Transverse colon (tissue), 4 donors: Measurements from ENCODE around the gene DEFB116. TPM values are rescaled to one million over a fixed set of nuclear protein-coding genes. Genes with fewer than 3 reads are reported as not detected.

Experiments
- DNase-seq: peaks from one replicate; pipeline ENCODE4 v3.0.0-alpha.2; 2019
- H3K27ac ChIP-seq, 4 donors: fragments of 200-600 bp; sonication (generic); 2 replicates each; pipeline ENCODE4 v1.5.1; 2016 to 2018; ENCODE audit warnings: inconsistent platforms in 4 of 4
- H3K27me3 ChIP-seq: fragments of 200-600 bp; sonication (generic); 2 replicates; pipeline ENCODE4 v1.5.1; 2017; ENCODE audit warnings: inconsistent platforms
- H3K36me3 ChIP-seq, 4 donors: fragments of 200-600 bp; sonication (generic); 2 replicates each; pipeline ENCODE4 v1.5.1; 2017 to 2019; ENCODE audit warnings: inconsistent platforms in 4 of 4
- H3K4me1 ChIP-seq, 4 donors: fragments of 200-600 bp; sonication (generic); 2 replicates each; pipeline ENCODE4 v1.5.1; 2017 to 2020; ENCODE audit warnings: inconsistent platforms in 4 of 4
- H3K4me3 ChIP-seq, 4 donors: fragments of 200-600 bp; sonication (generic); 1 replicate in 1 of 4; 2 replicates in 3 of 4; pipeline versions ENCODE4 v1.5.1 to v1.6.1; 2017 to 2019; ENCODE audit warnings: inconsistent platforms in 4 of 4
- H3K9me3 ChIP-seq, 2 donors: fragments of 200-600 bp; sonication (generic); 2 replicates each; pipeline ENCODE4 v1.5.1; 2017 to 2019; ENCODE audit warnings: inconsistent platforms in 2 of 2
- EP300 ChIP-seq: sonication (generic); formaldehyde crosslinking; IDR thresholded peaks from one replicate; pipeline ENCODE4 v1.6.1; 2017; ENCODE audit warnings: antibody characterized with exemption, low read depth
- POLR2A ChIP-seq: fragments of 450-650 bp; IDR thresholded peaks from one replicate; pipeline ENCODE4 v1.6.1; 2016; ENCODE audit warnings: antibody characterized with exemption, mild to moderate bottlenecking, moderate library complexity
- POLR2AphosphoS5 ChIP-seq, 3 donors: sonication (generic); formaldehyde crosslinking; IDR thresholded peaks; one replicate each; pipeline ENCODE4 v1.6.1; 2016; ENCODE audit warnings: antibody characterized with exemption in 3 of 3
- WGBS, 2 donors: methylation state at CpG; one replicate each; pipeline ENCODE4 v1.1.5; 2018; ENCODE audit warnings: low coverage in 1 of 2; 5-methylcytosine and 5-hydroxymethylcytosine counted together
- in situ Hi-C, 4 donors: fragments of 200-750 bp; cut with MboI; loops; one replicate each; pipeline versions ENCODE4 v1.15.0 to v1.15.1; 2017; ENCODE audit warnings: low sequenced_read_pairs in 3 of 4, low pct_ligation_motif_present in 1 of 4, low pct_unique_long_range_greater_than_20kb in 1 of 4
- intact Hi-C: fragments of 100-400 bp; cut with DNase I; formaldehyde crosslinking; loops from one replicate; pipeline ENCODE4 v1.15.1; 2023; ENCODE audit warnings: low total_unique reads
- total RNA-seq, 4 donors: library from RNA; depleted of rRNA; stranded (reverse); fragments of >200 nt; gene quantifications; one replicate each; pipeline ENCODE4 v1.1.0, GENCODE V29; 2016
- TF ChIP-seq, protein P1 (sequence below), 5 experiments: fragments of 200-600 bp in 3 of 5; fragments of 450-650 bp in 2 of 5; sonication (generic) in 3 of 5; IDR thresholded peaks; 1 replicate in 2 of 5; 2 replicates in 3 of 5; pipeline ENCODE4 v1.5.1; 2016 to 2017; ENCODE audit warnings: antibody characterized with exemption in 5 of 5, inconsistent platforms in 3 of 5, mild to moderate bottlenecking in 2 of 5, moderate library complexity in 1 of 5

The DEFB116 gene, protein sequence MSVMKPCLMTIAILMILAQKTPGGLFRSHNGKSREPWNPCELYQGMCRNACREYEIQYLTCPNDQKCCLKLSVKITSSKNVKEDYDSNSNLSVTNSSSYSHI
- not detected for total RNA-seq

DNA sequence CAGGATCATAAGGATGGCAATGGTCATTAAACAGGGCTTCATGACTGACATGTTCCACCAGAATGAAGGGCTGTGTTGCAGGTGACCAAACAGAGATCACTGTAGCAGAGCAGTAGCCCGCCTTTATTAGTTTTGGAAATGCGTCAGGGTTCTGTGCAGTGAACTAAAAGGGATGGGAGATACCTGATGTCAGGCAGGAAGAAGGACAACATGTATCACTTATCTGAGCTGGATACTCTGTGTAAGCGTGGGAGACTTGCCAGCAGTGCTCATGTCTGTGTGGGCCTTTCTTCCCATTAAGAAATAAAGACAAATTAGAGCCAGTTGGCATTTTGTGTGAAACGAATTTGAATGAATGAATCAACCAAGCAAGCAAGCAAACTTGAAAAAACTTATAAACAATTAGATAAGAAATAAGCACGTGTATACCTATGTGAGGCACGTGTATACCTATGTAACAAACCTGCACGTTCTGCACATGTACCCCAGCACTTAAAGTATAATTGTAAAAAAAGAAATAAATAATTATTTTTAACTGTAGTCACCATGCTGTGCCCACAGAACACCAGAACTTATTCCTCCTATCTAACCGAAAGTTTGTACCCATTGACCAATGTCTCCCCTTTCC lies at the start of gene DEFB116:
Gene DEFB116, minus strand, starts transcription at position 51 of the 628 bp plus-strand sequence. Its CDS starts 0 bp downstream, at position 51.
- no peak for DNase-seq
- H3K36me3 ChIP-seq = no peaks in the 10 kb centered on the region
- no peak within 1 kb of the TSS for H3K27ac ChIP-seq
- no peak for TF ChIP-seq EP300
- no peak for TF ChIP-seq POLR2AphosphoS5 (IDR thresholded peaks at IDR 0.05)
- TF ChIP-seq, protein P1, sequence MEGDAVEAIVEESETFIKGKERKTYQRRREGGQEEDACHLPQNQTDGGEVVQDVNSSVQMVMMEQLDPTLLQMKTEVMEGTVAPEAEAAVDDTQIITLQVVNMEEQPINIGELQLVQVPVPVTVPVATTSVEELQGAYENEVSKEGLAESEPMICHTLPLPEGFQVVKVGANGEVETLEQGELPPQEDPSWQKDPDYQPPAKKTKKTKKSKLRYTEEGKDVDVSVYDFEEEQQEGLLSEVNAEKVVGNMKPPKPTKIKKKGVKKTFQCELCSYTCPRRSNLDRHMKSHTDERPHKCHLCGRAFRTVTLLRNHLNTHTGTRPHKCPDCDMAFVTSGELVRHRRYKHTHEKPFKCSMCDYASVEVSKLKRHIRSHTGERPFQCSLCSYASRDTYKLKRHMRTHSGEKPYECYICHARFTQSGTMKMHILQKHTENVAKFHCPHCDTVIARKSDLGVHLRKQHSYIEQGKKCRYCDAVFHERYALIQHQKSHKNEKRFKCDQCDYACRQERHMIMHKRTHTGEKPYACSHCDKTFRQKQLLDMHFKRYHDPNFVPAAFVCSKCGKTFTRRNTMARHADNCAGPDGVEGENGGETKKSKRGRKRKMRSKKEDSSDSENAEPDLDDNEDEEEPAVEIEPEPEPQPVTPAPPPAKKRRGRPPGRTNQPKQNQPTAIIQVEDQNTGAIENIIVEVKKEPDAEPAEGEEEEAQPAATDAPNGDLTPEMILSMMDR (IDR thresholded peaks at IDR 0.05) = no peak
- TF ChIP-seq POLR2A = no peak
- H3K4me3 ChIP-seq = no peak within 1 kb of the TSS
- 35 to 51% methylated on average over 6 to 8 of the region's 8 CpGs for WGBS, 2 donors
- intact Hi-C loops (no loop called here), in situ Hi-C loops (loop anchor here in 1 of 4 donors (25.0 kb wide), 1 partner anchor 104 kb away; the partner anchor contains the start of gene DEFB121)
- H3K4me1 ChIP-seq = no peaks in the 10 kb centered on the region
- H3K27me3 ChIP-seq = no peaks in the 10 kb centered on the region
- no peaks in the 10 kb centered on the region for H3K9me3 ChIP-seq

DNA sequence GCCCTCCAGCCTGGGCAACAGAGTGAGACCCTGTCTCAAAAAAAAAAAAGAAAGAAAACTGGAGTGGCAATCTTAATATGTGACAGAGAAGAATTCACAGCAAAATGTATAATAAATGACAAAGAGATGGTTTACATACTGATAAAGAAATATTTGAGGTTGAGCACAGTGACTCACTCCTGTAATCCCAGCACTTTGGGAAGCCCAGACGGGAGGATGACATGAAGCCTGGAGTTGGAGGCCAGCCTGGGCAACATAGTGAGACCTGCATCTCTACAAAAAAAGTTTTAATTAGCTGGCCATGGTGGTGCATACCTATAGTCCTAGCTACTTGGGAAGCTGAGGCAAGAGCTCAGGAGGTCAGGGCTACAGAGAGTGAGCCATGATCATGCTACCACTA lies 47.6 kb upstream of the DEFB116 start:
- 50 to 52% methylated on average over 1 of the region's 1 CpG for WGBS, 2 donors
- Histone ChIP-seq H3K4me1 (no peaks in the 10 kb centered on the region), H3K27me3 (no peaks in the 10 kb centered on the region), H3K4me3 (no peak overlapping the region), H3K27ac (no peak overlapping the region), H3K36me3 (no peaks in the 10 kb centered on the region), H3K9me3 (no peaks in the 10 kb centered on the region)
- TF ChIP-seq POLR2A = no peak
- TF ChIP-seq EP300 = no peak
- TF ChIP-seq, protein P1 (IDR thresholded peaks at IDR 0.05) = no peak
- TF ChIP-seq POLR2AphosphoS5 (IDR thresholded peaks at IDR 0.05) = no peak
- intact Hi-C loops (no loop called here), in situ Hi-C loops (no loop called here)
- no peak for DNase-seq

DNA sequence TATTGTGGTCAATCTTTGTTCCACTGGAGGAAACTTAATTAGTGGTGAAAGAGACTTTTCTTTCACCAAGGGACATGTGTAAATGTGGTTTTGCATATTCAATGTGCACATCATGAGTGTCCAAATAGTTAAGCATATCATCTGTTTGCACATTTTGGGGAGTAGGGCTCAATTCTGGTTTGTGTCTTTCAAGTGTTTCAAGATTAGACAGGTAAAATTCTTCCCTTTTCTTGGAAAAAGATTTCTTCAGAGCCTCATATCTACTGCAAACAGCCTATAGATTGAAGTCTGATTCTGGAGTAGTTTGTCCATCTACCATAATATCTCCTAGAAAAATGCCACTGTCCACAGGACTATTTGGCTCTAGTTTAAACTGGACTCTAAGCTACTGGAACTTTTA lies 33.1 kb upstream of the DEFB116 start:
- TF ChIP-seq POLR2AphosphoS5 (IDR thresholded peaks at IDR 0.05) = no peak
- TF ChIP-seq, protein P1 (IDR thresholded peaks at IDR 0.05) = no peak
- no peak for TF ChIP-seq EP300
- no peak for TF ChIP-seq POLR2A
- Histone ChIP-seq H3K4me3 (no peak overlapping the region), H3K27ac (no peak overlapping the region), H3K36me3 (no peaks in the 10 kb centered on the region), H3K4me1 (no peaks in the 10 kb centered on the region), H3K27me3 (no peaks in the 10 kb centered on the region), H3K9me3 (no peaks in the 10 kb centered on the region)
- in situ Hi-C loops (no loop called here), intact Hi-C loops (no loop called here)
- DNase-seq = no peak

DNA sequence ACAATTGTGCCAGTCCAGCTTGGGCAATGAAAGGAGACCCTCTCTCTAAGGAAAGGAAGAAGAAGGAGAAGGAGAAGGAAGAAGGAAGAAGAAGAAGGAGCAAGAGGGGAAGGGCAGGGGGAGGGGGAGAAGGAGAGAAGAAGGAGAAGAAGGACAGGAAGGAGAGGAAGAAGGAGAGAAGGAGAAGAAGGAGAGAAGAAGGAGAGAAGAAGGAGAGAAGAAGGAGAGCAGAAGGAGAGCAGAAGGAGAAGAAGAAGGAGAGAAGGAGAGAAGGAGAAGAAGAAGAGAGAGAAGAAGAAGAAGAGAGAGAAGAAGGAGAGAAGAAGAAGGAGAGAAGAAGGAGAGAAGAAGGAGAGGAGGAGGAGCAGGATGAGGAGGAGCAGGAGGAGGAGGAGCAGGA lies 22.5 kb upstream of the DEFB116 start:
- H3K36me3 ChIP-seq = no peaks in the 10 kb centered on the region
- no peak for TF ChIP-seq EP300
- no peak for TF ChIP-seq POLR2AphosphoS5 (IDR thresholded peaks at IDR 0.05)
- TF ChIP-seq, protein P1 (IDR thresholded peaks at IDR 0.05) = no peak
- H3K27ac ChIP-seq = no peak overlapping the region
- DNase-seq = no peak
- H3K4me1 ChIP-seq = no peaks in the 10 kb centered on the region
- no peak overlapping the region for H3K4me3 ChIP-seq
- in situ Hi-C loops = no loop called here
- intact Hi-C loops = no loop called here
- no peaks in the 10 kb centered on the region for H3K27me3 ChIP-seq
- H3K9me3 ChIP-seq = no peaks in the 10 kb centered on the region
